Dedifferentiated amniotic fluid mesenchymal stem cell (primary cell): ENCODE data around the gene XDH.
A peak's percentile ranks its signal among the peaks of the same experiment; 100 is the strongest.

Experiments
- DNase-seq: peaks from one replicate; pipeline ENCODE4 v3.0.0-alpha.2; 2016; ENCODE audit errors: extremely low spot score

Gene XDH

DNA sequence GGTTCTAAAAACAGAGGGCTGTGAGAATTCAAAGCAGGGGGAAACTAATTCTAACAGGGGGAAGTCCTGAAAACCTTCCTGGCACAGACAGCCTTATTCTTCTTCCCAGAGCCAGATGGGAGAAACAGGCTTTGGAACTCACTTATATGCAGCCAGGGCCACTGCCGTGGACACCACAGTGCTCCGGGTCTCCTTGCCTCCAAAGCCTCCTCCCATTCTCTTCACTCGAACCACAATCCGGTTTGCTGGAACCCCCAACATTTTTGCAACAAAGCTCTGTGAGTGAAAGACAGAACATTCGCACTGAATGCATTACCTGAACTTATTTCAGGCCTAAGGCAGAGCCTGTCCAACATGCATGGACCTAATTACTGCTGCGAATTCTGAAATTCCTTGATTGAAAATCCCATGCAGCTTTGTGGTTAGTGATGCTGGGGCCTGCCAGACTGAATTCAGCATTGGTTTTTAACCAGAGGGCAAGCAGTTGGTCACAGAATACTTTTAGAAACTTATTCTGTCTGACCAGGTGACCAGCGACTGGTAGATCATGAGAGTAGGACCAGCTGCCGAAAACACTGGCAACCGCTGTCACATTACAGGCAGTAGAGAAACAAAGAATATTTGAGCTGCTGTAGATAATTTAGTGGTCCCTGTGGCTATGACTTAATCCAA is 48.6 kb downstream of the XDH start:
- no peak for DNase-seq

DNA sequence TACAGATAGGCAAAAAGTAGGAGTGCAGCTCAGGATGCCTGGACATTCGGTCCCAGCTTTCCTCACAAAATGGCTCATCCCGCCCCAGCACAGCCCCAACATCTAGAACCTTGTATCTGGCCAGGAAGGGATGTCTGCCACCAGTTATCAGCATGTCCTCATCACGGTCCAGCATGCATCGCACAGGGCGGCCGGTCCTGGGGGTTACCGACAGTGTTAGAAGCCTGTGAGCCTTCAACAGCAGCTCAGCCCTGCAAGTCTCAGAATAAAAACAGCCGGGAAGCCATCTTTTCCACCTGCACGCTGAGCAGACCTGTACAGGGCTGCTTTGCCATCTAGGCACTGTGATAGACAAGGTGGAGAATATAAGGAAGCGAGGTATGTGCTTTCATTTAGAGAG is 49.2 kb downstream of the XDH start:
- DNase-seq: no peak

DNA sequence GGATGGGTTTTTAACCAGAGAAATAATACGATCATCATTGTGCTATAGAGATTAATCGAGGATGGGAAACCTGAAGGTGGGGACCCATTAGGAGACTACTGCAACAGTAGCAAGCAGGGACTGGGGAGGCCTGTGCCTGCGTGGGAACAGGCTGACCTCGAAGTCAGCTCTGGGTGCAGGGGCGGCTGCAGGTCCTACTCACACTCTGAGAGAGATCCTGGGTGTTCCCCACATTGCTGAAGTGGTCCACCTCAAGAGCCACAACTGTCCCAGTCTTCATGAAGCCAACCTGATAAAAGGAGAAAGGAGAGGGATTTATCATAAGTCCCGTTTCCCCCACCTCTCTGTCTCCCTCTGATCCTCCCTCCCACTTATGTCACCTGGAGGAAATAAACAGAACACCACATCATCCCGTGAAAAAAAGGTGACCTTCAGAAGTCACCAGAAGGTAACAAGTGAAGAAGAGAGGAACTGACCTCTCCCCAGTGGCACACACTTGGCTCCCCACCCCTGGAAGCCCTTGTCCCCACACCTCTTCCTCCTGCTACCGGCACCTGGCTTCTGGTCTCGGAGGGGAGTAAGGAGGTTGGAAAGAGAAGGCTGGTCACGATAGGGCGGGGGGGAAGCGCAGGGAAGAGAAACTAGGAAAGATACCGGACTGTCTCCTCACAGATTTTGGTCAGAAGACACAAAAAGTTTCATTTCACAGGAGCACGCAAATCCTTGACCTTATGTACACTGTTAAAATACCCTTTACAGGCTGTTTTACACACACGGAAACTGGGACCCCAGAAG is 50.4 kb downstream of the XDH start:
- DNase-seq: no peak

DNA sequence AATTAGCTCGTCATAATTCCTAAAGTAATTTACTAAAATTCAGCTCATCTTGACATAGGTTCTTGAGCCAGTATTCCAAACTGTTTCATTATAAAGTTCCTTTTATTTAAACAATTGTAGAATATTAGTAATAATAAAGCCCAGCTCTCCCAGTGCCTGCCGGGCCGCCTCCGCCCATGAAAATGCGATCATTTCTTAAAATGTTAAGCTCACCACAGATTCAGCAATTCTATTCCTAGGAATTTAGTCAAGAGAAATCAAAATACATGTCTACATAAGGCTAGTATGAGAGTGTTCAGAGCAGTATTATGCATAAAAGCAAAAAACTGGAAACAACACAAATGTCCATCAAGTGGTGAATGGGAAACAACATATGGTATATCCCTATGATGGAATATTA is 52.0 kb downstream of the XDH start:
- no peak for DNase-seq

DNA sequence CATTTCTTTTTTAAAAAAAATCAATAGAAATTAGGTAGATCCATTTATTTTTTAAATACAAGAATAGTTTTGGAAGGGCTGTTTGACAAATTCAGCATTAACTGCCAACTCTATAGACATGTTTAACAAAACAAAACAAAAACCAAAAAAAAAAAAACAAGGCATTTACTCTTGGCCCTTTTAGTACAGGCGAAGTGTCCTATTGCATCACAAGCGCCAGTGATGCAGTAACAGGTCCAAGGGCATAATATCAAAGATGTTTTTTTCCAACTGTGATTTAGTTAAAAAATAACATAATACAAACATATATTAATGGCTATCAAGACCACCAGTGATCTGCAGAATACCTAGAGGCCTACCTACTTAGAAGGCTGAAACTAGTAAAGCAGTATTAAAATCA is 55.3 kb downstream of the XDH start:
- DNase-seq: no peak

DNA sequence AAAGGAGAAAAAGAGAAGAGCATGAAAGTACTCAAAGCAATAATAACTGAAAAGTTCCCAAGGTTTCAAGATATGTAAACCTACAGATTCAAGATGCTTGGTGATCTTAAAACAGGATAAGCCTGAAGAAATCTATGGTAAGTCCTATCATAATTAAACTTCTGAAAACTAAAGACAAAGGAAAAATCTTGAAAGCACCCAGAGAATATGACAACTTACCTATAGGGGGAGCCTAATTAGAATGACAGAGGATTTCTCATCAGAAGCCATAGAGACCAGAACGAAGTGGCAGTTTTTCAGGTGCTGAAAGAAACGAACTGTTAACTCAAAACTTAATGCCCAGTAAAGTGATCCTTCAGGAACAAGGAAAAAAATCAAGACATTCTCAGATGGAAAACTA is 59.7 kb downstream of the XDH start:
- no peak for DNase-seq

DNA sequence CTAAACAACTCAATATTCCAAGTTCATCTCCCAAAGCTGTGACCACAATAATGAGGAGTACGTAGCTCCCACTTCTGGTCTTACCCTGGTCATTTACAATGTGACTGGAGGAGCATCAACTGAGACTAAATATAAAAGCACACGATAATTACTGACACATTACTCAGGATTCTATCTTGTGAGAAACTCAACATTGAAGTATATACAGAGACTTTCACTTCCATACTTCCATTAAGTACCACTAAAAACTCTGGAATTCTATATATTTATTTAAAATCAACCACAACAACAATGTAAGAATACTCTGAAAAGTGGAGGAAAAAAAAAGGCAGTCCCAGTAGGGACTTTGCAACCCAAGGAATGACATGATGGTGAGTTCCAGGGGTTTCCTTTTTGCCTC is 61.4 kb downstream of the XDH start:
- no peak for DNase-seq

DNA sequence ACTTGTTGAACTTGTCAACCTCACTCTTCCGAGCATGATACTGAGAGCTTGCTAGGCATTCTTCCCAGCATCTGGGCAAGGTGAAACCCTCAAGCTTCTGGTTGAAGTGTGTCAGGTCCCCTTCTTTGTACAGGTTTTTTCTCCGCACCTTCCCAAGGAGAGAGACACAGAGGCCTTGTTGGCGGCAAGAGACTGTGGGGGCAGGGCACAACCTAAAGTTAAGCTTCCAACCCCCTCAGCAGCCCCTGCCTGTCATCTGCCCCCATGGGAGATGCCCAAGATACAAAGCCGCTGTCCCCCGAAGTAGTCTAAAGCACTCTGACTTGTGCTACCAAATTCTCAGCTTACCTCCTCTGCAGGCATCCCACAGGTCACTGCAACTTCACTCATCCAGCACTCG is 64.9 kb downstream of the XDH start:
- no peak for DNase-seq

DNA sequence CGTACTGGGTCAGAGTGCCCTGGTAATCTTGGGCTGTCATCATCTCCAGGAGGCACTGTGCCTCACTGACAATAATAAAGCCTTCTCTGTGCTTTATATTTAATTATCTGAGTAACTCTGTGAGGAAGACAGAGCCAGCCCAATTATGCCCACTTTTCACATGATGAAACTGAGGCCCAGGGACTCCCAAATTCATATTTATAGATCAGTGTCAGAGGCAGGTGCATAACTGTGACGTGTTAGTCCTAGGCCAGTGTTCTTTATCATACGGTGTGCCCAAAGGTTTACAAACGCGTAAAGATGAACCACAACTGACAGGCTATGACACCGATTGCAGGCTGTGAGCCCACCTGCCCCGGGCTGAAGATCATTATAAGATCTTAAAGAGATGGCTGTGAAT is 65.4 kb downstream of the XDH start:
- DNase-seq: no peak

DNA sequence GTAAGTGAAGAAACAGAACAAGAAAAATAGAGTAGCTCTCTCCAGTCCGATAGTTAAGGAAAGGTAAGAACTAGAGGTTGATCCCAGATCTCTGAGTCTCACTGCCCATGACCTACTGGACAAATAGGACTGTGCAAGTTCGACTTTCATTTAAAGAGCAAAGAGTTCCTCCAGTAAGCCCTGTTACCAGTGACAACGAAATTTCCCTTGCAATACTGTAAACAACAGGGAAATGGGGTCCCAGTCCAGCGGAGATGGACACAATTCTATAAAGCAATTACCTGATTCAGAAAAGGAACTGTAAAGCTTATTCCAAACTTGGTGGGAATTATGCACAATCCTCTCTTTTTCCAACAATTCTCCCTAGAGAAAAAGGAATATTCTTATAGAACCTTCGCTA is 65.9 kb downstream of the XDH start:
- no peak for DNase-seq

DNA sequence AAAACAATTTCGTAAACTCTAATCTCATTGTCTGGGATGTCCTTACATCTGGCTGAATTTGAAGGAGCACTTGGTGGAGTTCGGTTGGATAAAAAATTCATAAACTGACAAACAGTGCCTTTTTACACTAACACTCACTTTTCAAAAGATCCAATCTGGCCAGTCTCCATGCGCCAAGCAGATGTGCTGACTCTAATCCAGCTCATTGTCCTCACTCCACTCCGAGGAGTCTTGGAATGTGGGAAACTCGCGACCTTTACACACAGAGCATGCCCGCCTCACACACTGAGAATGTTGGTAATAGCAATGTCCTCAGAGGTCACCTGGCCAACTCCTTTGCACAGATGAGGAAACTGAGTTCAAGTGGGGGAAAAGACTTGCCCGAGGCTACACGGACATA is 66.8 kb downstream of the XDH start:
- DNase-seq: no peak

DNA sequence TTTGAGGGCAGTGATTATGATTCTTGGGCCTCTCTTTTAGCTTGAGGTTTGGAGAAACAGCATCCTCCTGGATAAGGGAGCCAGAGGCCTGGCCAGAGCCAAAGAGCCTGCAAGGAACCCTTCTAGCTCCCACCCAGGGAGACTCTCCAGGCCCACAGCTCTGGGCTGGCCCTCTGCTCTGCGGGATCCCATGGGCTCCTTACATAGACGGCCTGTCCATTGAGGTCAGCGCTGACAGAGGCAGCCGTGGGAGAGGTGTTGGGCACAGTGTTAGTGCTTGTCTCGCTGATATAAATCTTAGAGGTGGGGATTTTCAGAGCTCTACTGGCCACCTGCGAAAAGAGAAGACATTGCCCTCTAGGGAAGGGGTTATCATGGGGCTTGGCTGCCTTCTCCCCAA is 67.2 kb downstream of the XDH start:
- no peak for DNase-seq

DNA sequence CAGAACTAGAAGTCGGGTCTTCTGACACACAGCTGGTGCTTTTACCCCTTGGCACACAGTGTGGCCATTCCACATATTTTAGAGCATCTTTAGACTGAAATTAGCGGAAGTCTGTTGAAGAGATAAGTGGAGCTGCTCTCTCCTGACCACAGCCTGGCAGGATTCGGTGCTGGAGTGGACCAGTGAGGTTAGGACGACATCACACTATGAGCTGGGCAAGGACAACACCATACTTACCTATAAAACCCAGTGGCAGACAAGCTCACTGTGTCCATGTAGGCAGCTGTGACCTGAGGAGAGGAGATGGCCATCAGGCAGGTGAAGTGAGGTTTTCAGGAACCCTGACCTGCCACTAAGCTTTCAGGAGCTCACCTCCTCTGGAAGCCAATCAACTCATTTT is 70.1 kb downstream of the XDH start:
- no peak for DNase-seq

DNA sequence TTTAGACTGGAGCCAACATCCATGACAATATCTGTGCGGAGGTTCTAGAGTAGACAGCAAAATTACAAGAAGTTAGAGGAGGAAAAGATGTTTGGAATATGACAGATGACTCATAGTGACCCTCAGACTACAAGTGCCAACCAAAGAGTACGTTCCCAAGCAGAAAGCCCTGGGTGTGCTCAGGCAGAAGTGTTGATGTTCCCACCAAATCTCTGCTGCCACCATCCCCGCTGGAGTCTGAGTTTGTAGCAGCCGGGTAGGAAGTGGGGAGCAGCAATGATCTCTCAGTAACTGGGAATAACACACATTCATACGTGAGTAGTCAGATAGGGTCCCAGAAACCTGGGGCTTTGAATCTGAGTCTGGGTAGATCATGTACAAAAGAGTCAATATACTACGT is 73.2 kb downstream of the XDH start:
- no peak for DNase-seq

DNA sequence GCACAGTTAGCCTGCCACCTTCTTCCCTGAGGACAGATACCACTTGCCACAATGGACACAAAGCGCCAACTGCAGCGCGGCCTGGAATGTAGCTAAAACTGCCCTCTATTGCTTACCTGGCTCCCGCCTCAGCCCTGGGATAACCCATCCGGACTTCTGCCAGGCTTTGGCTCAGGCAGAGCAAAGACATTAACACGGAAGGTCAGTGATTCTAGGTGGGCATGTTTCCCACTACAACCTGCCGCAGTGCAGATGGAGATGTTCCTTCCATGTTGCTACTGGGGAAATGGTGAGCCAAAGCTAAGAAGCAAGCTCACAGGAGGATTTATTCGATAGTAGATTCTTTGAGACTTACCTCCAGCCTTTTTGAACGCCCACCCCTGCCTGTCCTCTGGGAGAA is 74.8 kb downstream of the XDH start:
- DNase-seq: no peak

DNA sequence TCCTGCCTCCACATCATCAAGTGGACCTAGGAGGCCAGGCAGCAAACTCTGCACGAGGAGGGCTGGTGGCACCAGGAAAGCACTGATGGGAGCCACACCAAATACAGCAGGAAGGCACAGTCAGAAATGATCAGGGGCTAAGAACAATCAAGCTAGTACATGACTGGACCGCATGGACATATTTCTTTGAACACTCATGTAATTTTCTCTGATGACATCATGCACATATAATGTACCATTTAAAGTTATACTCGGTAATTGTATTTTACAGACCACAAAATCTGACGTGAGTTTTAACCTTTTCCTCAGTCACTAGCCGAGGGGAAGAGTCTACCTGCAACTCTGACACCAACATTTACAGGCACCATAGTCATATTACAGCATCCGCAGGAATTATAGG is 76.7 kb downstream of the XDH start:
- DNase-seq: peak; percentile 67

DNA sequence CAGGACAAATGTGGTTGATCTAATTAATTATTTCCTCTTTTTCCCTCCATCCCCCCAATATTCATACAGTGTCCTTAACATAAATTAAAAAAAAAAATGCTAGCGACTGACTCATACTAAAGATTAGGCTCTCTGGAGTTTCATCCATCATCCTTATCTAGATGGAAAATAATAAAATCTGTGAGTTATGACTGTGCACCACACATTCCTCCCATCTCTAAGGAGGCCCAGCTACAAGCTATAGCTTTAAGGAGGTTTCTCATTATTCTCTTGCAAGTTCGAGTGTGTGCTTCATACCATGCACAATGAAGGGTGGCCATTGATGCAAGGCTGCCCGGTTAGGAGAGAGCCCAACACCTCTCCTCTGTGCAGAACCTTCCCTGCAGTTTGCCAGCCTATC is 77.3 kb downstream of the XDH start:
- no peak for DNase-seq

DNA sequence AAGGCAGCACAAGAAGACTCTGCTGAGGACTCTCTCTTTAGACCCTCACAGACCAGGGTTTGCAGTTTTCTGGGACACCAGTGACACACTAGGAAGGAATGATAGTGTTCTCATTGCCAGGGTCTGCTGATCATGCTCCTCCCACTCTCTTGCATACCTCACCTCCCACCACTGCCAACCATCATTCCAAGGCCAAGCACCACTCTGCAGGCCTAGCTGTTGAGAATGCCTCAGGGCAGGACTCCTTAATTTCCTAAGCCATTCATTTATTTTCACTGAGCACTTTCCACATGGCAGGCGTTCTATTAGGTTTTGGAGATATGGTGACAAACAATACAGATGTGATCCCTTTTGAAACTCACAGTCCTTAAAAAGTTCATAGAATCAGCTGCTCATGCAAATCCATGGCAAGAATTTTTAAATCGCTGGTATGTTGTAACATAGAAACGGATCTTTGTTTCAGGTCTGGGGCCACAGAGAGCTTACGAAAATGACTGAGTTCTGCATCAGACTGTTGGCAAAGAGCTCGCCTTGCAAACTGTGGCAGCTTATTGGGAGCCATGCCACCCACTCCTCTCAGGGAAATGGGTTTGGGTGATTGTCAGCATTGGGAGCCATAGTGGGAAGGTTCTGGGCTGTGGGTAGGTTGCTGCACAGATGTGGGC is 78.5 kb downstream of the XDH start:
- peak; percentile 86 for DNase-seq

DNA sequence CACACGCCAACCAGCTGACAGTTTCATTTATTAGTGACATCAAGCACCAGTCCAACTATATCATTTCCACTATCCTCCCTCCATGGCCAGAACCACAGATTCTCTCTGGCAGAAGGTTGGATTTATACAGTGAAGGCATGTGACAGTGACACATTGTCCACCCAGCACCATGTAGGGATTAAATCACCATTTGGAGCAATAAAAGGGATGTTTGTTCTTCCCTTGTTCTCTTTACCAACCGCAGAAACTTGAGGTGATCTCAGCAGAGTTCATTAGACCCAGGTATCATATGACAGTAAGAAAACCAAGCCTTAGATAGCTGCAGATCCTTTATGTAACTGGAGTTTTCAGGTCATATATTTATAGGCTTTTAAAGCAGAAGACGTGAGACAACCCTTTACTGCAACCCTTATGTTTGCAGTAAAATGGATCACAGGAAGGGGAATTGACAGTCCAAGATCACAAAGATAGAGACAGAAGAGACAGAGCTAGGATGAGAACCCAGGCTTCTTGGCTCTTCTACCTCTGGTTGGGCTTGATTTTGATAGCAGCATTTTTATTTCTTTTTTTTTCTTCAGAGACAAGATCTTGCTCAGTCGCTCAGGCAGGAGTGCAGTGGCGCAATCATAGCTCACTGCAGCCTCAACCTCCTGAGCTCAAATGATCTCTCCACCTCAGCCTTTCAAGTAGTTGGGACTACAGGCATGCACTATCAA is 80.1 kb downstream of the XDH start:
- no peak for DNase-seq

DNA sequence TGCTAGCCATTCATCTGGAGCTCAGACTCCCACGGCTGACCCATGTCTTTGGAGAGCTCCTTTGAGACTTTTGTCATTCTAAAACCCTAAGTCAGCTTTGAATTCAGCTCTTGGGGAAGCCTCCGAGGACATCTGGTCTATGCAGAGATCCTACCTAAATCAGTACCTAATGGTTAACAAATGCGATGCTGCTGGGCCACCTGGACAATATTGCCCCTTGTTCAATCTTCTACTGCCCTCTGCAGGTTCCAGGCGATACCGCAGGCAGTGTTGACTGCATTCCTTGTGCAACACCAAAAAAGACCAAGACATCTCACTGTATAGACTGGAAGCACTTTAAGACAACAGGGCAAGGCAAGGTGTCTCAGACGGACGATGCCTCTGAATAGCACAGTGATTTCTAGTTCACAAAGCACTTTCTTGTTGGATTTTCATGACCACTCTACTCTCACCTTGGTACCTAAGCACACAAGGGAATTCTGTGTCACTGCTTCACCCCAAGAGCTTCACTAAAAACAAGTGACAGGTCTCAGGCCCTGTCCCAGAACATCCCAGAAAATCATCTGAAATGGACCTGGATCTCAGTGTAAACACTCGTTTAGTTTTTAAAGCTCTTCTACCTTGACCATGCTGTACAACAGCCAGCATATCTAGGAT is 80.9 kb downstream of the XDH start:
- DNase-seq: peak; percentile 75

DNA sequence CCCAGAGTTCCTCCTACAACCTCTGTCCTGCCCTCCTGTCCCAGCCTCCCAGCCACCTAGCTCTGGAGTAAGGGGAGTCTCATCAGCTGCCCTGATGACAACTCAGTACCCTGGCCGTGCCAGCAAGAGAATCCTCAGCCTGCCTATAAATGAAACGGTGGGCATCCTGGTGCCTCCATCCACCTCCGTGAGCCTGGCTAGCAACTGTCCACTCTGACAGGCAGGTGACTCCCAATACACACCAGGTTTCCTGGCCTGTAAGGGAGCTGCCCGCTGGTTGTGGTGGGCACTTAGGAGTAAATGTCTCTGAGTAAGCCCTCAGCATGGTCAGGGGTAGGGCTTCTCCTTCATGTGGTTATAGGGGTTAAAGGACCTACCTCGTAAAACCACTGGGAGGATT is 81.5 kb downstream of the XDH start:
- DNase-seq: no peak

DNA sequence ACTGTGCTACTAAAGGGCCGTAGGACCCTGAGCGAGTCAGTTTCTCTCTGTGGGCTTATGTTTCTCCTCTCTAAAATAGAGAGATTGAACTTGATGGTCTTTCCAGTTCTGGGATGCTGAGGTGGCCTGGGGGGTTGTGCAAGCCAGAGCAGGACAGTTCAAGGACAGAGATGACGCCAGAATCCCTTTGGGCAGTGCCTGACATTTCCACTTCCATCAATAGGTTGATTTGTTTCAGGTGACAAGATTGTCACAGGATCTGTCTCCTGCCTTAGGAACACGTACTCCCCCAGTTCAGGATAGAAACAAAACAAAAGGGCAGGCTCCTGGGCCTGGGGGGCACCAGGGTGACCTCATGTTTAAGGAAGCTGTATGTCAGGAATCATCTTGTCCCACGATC is 82.0 kb downstream of the XDH start:
- DNase-seq: no peak
